HG02642 (cell line): ENCODE results near the gene GOLGA6C.
"Not testable (repeated sequence)": the region's sequence is repeated elsewhere in the genome, so short reads cannot be mapped to it uniquely, and the experiment has no call there.

Source experiments
- ATAC-seq: cut with Tn5 transposase; IDR thresholded peaks from one replicate; pipeline ENCODE4 v1.9.1; 2021; ENCODE audit warnings: mild to moderate bottlenecking; ENCODE audit not compliant: unreplicated experiment, poor library complexity

The GOLGA6C gene

DNA sequence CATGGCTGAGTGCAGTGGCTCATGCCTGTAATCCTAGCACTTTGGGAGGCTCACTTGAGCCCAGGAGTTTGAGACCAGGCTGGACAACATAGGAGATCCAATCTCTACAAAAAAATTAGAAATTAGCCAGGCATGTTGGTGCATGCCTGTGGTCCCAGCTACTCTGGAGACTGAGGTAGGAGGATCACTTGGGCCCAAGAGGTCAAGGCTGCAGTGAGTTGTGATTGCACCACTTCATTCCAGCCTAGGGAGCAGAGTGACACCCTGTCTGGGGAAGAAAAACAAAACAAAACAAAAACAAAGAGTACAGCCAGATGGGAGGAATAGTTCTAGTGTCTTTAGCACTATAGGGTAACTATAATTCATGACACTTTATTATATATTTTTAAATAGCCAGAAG lies 51.6 kb downstream of the GOLGA6C start:
- ATAC-seq = no peak

DNA sequence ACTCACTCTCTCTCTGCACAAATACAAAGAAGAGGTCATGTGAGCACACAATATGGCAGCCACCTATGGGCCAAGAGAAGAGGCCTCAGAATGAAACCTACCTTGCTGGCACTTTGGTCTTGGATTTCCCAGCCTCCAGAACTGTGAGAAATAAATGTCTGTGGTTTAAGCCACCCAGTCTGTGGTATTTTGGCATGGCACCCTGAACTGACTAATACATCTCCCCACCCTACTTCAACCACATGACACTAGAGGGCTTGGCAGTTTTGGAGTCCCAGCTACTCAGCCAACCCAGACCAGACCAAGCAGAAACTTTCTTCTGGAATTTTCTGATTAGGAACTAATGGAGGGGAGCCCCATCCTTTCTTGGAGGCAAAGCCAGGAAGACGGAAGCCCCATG lies 54.4 kb downstream of the GOLGA6C start:
- ATAC-seq = not testable (repeated sequence)

DNA sequence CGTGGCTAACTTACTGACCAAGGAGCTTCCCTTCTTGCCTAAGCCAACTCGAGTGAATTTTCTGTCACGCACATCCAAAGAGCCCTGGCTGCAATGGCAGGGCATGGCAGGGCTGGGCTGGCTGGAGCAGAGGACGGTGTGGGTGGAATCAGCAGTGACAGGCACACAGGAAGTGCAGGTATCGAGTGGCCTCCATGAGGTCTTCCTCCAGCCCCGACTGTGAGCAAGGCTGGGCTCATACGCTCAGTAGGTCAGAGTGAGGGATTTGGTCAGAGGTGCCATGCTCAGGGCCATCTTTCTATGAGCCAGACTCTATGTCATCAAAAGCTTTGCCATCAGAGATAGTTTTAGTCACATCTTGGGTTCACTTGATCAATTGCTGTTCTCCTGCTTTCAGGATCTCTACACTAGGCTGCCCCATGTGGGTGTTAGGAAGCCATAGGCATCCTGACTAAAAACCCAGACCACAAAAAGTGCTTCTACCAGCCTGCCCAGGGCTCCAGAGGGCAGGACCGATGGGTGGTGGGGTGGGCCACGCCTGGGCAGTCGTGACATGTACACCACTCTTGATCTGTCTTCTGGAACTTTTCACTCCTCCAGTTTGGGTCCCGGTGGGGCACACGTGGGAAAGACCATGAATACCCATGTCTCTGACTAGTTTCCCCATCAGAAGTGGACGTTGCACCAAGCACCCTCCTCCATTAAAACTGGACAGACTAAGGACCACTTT lies 55.1 kb downstream of the GOLGA6C start:
- ATAC-seq = no peak

DNA sequence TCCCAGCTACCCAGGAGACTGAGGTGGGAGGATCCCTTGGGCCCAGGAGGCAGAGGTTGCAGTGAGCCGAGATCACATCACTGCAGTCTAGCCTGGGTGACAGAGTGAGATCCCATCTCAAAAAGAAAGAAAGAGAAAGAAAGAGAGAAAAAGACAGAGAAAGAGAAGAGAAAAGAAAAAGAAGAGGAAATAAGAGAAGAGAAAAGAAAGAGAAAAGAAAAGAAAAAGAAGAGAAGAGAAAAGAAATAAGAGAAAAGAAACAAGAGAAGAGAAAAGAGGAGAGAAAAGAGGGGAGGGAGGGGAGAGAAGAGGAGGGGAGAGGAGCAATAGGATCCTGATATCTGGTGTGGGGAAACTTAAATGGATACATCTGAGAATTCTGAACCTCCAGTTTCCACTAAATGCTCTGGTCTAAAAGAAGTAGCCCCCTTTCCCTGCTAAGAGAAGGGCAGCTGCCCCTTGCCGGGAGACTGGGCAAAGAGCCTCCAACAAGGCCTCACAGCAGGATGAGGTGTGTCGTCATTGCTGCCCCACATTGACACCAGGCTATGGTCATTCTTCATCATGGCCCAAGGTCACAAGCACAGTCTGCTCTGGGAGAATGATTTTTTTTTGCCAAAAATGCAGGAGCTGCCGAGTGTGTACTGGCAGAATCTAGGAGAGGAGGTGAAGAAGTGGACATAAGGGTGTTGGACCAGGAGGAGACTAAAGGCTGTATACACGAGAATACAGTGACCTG lies 56.6 kb downstream of the GOLGA6C start:
- no peak for ATAC-seq

DNA sequence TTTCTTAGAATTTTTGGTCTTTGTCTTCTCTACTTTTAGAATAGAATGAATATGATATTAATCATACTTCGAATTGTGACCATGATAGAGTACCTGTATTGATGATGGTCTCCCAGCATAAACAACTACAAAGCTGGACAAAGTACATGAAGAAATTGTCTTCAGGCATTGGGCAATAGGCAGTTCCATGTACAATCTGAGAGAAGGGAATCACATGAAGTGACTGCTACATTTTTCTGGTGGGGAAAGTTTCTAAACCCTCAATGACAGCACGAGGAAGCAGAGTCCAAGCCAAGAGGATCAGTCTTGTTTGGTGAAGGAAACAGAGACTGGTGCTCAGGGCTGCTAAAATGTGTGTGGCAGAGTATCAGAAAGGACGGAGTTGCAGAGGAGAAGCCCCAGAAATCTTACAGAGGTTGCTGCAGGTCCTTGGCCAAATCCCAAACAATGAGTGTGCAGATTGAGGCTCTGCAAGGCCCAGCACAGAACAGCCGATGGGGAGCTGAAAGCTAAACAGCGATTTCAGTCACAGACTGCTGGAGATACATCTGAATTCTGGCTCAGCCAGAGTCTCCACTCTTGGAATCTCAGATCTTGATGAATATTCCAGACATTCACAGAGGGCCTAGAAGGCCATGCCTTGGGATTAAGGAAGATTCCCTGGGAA lies 61.2 kb downstream of the GOLGA6C start:
- not testable (repeated sequence) for ATAC-seq
